ENCODE results near the gene ASCL4.

DNA sequence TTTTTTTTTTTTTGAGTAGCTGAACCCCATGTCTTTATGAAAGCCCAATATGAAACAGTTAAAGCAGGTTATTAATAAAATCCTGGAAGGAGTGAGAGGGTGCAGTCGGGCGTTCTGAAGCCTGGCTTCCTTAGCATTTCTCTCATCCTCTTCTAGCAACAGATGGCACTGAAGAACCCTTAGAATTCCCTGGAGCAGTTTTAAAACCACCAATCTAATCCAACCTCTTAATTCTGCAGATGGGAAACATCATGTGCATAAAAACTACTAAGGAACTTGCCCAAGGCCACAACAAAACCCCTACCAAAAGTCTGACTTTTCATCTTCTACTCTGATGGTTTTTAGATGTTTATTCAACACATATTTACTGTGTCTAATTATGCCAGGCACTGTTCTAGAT is 38.7 kb upstream of the ASCL4 start:
- TF ChIP-seq, protein P1, sequence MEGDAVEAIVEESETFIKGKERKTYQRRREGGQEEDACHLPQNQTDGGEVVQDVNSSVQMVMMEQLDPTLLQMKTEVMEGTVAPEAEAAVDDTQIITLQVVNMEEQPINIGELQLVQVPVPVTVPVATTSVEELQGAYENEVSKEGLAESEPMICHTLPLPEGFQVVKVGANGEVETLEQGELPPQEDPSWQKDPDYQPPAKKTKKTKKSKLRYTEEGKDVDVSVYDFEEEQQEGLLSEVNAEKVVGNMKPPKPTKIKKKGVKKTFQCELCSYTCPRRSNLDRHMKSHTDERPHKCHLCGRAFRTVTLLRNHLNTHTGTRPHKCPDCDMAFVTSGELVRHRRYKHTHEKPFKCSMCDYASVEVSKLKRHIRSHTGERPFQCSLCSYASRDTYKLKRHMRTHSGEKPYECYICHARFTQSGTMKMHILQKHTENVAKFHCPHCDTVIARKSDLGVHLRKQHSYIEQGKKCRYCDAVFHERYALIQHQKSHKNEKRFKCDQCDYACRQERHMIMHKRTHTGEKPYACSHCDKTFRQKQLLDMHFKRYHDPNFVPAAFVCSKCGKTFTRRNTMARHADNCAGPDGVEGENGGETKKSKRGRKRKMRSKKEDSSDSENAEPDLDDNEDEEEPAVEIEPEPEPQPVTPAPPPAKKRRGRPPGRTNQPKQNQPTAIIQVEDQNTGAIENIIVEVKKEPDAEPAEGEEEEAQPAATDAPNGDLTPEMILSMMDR (IDR thresholded peaks at IDR 0.05; ENCODE audit: low read length): no peak
- TF ChIP-seq EZH2 (optimal IDR thresholded peaks at IDR 0.05; ENCODE audit: low read depth, low read length) (no peak), EZH2phosphoT487 (IDR thresholded peaks at IDR 0.05; ENCODE audit: low read length) (no peak)
